Measurements from ENCODE around the gene VCX2. TPM values are rescaled to one million over a fixed set of nuclear protein-coding genes. Genes with fewer than 3 reads are reported as not detected.
"Not testable (repeated sequence)": the region's sequence is repeated elsewhere in the genome, so short reads cannot be mapped to it uniquely, and the experiment has no call there.

The VCX2 gene
- not detected in 2 replicates for total RNA-seq (2014; rRNA removed; shearing (Covaris generic))

DNA sequence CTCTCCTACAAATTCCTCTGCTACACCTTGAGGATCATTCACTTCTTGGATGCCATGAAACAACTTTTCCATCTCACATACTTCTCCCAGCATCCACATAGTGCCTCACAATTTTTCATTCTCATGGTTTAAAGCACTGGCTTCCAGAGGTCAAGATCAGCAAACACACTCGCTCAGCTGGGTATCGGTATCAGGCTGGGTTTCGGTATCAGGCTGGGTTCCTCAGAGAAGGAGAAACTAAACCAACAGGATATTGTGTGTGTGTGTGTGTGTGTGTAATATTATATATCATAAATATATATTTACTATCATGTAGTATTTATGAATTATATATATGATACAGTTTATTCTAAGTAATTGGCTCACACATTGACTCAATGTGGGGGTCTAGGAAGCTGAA is at the start of gene VCX2:
TSS of gene VCX2 (minus strand) at position 99 of the 400 bp plus-strand sequence. CDS start 624 bp downstream, outside the sequence.
- not testable (repeated sequence) for H3K4me3 ChIP-seq (ENCODE audit: insufficient read depth, low read depth, low read length); H3K36me3 ChIP-seq (replicated peaks; ENCODE audit: control insufficient read depth, insufficient read depth, low read length); DNase-seq; H3K27me3 ChIP-seq (ENCODE audit: control insufficient read depth, insufficient read depth, low read length)

DNA sequence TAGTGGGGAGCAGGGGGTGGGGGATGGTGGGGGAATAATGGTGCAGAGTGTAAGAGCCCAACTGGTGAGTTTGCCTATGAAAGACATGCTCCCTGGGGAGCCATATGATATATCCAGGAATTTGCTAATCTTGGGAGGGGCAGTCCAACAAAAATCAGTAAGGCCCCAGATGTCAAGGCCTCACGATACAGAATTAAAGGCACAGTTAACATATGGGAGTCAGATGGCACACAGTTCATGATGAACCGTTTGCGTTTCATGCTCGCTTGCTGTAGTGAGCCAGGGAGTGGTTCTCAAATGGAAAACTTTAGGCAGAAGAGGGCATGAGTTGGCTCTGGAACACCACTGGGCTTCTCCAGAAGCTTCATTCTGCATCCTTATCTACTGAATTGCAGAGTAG is 33.9 kb upstream of the VCX2 start:
- Histone ChIP-seq H3K27me3 (ENCODE audit: control insufficient read depth, insufficient read depth, low read length) (no peaks in the 10 kb centered on the region), H3K36me3 (replicated peaks; ENCODE audit: control insufficient read depth, insufficient read depth, low read length) (no peaks in the 10 kb centered on the region), H3K4me3 (ENCODE audit: insufficient read depth, low read depth, low read length) (no peak overlapping the region)
- DNase-seq = no peak

DNA sequence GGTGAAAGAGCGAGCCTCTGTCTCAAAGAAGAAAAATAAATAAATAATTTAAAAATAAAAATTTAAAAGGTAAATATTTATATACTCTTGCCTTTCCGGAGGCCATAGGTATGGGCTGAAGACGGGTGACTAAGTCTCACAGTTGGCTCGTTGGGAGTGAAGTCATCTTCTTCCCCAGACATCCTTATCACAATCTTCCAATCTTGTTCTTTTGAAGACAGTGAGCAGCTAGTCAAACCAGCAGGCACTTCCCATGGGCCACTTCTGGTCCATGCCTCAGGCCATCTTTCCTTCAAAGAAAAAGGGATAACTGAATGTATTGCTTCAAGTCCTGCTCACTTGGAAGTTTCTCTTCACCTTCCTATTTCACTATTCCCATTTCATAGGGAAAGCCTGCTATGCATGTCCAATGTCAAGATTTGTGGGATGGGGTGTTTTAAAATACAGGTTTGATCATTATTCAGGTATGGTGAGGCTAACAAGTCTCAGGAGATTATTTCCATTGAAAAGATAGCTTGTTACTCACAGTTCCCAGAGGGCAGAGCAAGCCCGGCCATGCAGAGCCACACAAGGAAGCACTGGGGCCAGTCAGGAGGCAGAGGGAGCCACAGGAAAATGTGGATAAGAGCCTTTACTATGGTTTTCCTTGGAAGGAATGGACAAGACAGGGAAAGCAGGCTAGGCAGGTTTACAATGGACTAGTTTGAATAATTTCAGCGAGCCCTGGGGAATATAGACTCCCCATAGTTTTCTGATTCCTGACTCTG is 33.3 kb upstream of the VCX2 start:
- no peak for DNase-seq
- H3K27me3 ChIP-seq (ENCODE audit: control insufficient read depth, insufficient read depth, low read length) = no peaks in the 10 kb centered on the region
- H3K36me3 ChIP-seq (replicated peaks; ENCODE audit: control insufficient read depth, insufficient read depth, low read length) = no peaks in the 10 kb centered on the region
- H3K4me3 ChIP-seq (ENCODE audit: insufficient read depth, low read depth, low read length) = no peak overlapping the region

DNA sequence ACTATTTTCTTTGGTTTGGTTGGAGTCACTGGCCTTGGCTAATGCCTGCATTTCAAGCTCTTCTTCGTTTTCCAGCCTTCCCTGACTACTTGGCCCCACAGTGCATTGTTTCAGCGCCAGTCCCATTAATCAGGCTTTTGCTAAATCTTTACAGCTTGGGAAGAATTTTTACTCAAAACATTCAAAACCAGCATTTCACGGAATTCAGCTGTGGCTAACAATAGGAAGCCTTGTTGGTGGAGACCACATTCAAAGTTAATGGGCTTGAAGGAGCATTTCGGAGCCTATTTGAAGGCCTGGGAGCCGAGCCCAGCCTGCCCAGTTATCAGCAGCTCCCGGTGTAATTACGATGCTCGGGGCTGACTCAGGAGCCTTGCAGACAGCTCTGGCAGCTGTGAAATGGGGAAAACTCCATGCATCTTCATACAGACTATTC is 30.8 kb upstream of the VCX2 start:
- Histone ChIP-seq H3K36me3 (replicated peaks; ENCODE audit: control insufficient read depth, insufficient read depth, low read length) (no peaks in the 10 kb centered on the region), H3K27me3 (ENCODE audit: control insufficient read depth, insufficient read depth, low read length) (no peaks in the 10 kb centered on the region), H3K4me3 (ENCODE audit: insufficient read depth, low read depth, low read length) (no peak overlapping the region)
- DNase-seq = no peak

GRCh38 chrX:8196776-8197175 is 25.7 kb upstream of the VCX2 start:
- Histone ChIP-seq H3K27me3 (ENCODE audit: control insufficient read depth, insufficient read depth, low read length) (no peaks in the 10 kb centered on the region), H3K36me3 (replicated peaks; ENCODE audit: control insufficient read depth, insufficient read depth, low read length) (no peaks in the 10 kb centered on the region), H3K4me3 (ENCODE audit: insufficient read depth, low read depth, low read length) (no peak overlapping the region)
- no peak for DNase-seq

DNA sequence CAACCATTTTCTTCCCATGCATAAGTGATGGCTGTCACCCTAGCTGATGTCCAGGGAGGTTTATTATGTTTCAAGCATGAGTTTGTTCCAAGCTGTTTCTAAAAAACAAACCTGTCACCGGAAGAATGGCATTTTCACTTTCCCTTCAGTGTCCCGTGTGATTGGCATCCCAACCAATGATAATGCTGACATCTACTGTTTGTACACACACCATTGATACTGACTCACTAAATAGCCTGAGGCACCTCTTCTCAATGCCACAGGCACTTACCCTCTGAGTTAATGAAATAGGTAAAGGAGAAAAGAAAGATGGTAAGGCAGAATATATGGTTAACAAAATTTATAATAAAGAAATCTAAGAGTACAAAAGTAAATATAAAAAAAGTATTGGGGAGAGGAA is 23.1 kb upstream of the VCX2 start:
- no peak for DNase-seq
- no peaks in the 10 kb centered on the region for H3K27me3 ChIP-seq (ENCODE audit: control insufficient read depth, insufficient read depth, low read length)
- H3K36me3 ChIP-seq (replicated peaks; ENCODE audit: control insufficient read depth, insufficient read depth, low read length) = no peaks in the 10 kb centered on the region
- no peak overlapping the region for H3K4me3 ChIP-seq (ENCODE audit: insufficient read depth, low read depth, low read length)

- Histone ChIP-seq H3K4me3 (ENCODE audit: insufficient read depth, low read depth, low read length) (no peak overlapping the region), H3K27me3 (ENCODE audit: control insufficient read depth, insufficient read depth, low read length) (no peaks in the 10 kb centered on the region)
These were observed 21.2 kb upstream of the VCX2 start for GRCh38 chrX:8192276-8192675.

GRCh38 chrX:8191022-8191421 is 20.0 kb upstream of the VCX2 start:
- no peaks in the 10 kb centered on the region for H3K36me3 ChIP-seq (replicated peaks; ENCODE audit: control insufficient read depth, insufficient read depth, low read length)
- no peak overlapping the region for H3K4me3 ChIP-seq (ENCODE audit: insufficient read depth, low read depth, low read length)
- DNase-seq = no peak
- no peaks in the 10 kb centered on the region for H3K27me3 ChIP-seq (ENCODE audit: control insufficient read depth, insufficient read depth, low read length)

More at GRCh38 chrX:8192276-8192675, 21.2 kb upstream of the VCX2 start:
- H3K36me3 ChIP-seq (replicated peaks; ENCODE audit: control insufficient read depth, insufficient read depth, low read length) = no peaks in the 10 kb centered on the region
- DNase-seq = no peak

- Histone ChIP-seq H3K4me3 (ENCODE audit: insufficient read depth, low read depth, low read length) (no peak overlapping the region), H3K27me3 (ENCODE audit: control insufficient read depth, insufficient read depth, low read length) (no peaks in the 10 kb centered on the region), H3K36me3 (replicated peaks; ENCODE audit: control insufficient read depth, insufficient read depth, low read length) (no peaks in the 10 kb centered on the region)
- no peak for DNase-seq
These were observed 19.3 kb upstream of the VCX2 start for GRCh38 chrX:8190341-8190830.

- Histone ChIP-seq H3K36me3 (replicated peaks; ENCODE audit: control insufficient read depth, insufficient read depth, low read length) (no peaks in the 10 kb centered on the region), H3K4me3 (ENCODE audit: insufficient read depth, low read depth, low read length) (no peak overlapping the region), H3K27me3 (ENCODE audit: control insufficient read depth, insufficient read depth, low read length) (no peaks in the 10 kb centered on the region)
- no peak for DNase-seq
These were observed 18.2 kb upstream of the VCX2 start for GRCh38 chrX:8189096-8189830.

DNA sequence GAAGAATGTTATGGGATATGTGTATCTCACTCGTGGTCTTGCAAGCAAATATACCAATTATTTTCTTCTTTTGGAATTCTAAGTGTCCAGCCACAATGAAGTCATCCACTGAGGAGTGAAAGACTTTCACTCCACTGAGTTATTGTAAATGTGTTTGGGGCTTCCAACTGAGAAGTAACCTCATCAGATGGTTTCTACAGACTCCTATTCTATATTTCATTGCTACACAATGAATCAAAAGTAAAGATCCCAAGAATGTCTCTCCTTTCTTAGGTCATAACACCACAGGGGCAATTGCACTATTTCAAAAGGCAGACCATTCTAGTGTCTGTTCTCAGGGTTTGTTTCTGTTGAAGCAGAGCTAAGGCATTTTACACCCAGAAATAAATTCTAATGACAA is 12.3 kb upstream of the VCX2 start:
- H3K27me3 ChIP-seq (ENCODE audit: control insufficient read depth, insufficient read depth, low read length) = no peaks in the 10 kb centered on the region
- no peaks in the 10 kb centered on the region for H3K36me3 ChIP-seq (replicated peaks; ENCODE audit: control insufficient read depth, insufficient read depth, low read length)
- no peak overlapping the region for H3K4me3 ChIP-seq (ENCODE audit: insufficient read depth, low read depth, low read length)
- no peak for DNase-seq

- peak; percentile 17 for DNase-seq
- Histone ChIP-seq H3K36me3 (replicated peaks; ENCODE audit: control insufficient read depth, insufficient read depth, low read length) (no peaks in the 10 kb centered on the region), H3K27me3 (ENCODE audit: control insufficient read depth, insufficient read depth, low read length) (no peaks in the 10 kb centered on the region), H3K4me3 (ENCODE audit: insufficient read depth, low read depth, low read length) (no peak overlapping the region)
These were observed 8.6 kb upstream of the VCX2 start for GRCh38 chrX:8179656-8180055.

GRCh38 chrX:8154011-8154410 is 17.1 kb downstream of the VCX2 start:
- H3K36me3 ChIP-seq (replicated peaks; ENCODE audit: control insufficient read depth, insufficient read depth, low read length); DNase-seq; H3K4me3 ChIP-seq (ENCODE audit: insufficient read depth, low read depth, low read length); H3K27me3 ChIP-seq (ENCODE audit: control insufficient read depth, insufficient read depth, low read length): not testable (repeated sequence)

DNA sequence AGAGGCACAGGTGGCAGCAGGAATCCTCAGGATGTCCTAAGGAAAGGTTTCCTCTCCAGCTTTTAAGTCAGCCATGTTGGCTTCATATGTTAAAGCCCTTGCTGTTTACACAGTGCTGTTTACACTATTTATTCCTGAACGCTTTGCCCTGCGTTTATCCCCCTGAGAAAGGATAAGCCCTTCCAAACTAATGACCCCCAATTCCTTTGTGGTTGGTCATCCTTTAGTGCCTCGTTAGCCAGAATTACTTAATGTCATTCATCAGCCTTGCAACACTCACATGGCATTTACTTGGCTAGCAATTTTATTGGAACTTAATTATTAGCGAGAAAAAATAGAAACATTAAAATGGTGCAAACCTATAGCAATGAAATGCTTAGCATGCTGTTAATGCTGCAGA is 23.8 kb downstream of the VCX2 start:
- no peak overlapping the region for H3K4me3 ChIP-seq (ENCODE audit: insufficient read depth, low read depth, low read length)
- H3K36me3 ChIP-seq (replicated peaks; ENCODE audit: control insufficient read depth, insufficient read depth, low read length) = no peaks in the 10 kb centered on the region
- DNase-seq = no peak
- no peaks in the 10 kb centered on the region for H3K27me3 ChIP-seq (ENCODE audit: control insufficient read depth, insufficient read depth, low read length)

- DNase-seq = no peak
- Histone ChIP-seq H3K4me3 (ENCODE audit: insufficient read depth, low read depth, low read length) (no peak overlapping the region), H3K27me3 (ENCODE audit: control insufficient read depth, insufficient read depth, low read length) (no peaks in the 10 kb centered on the region), H3K36me3 (replicated peaks; ENCODE audit: control insufficient read depth, insufficient read depth, low read length) (no peaks in the 10 kb centered on the region)
These were observed 26.1 kb downstream of the VCX2 start for GRCh38 chrX:8144925-8145324.

Measured in H7 (cell line).